Prostate gland (tissue), 2 donors: ENCODE measurements around the gene JARID2.

Source experiments
- POLR2A ChIP-seq: fragments of 450-650 bp; IDR thresholded peaks from one replicate; pipeline ENCODE4 v1.6.1; 2016; ENCODE audit warnings: antibody characterized with exemption, mild to moderate bottlenecking
- POLR2AphosphoS5 ChIP-seq: sonication (generic); formaldehyde crosslinking; IDR thresholded peaks from one replicate; pipeline ENCODE4 v1.6.1; 2017; ENCODE audit warnings: antibody characterized with exemption
- TF ChIP-seq, protein P1 (sequence below), 4 experiments: fragments of 200-600 bp in 2 of 4; fragments of 450-650 bp in 2 of 4; sonication (generic) in 2 of 4; IDR thresholded peaks; 1 replicate in 3 of 4; 2 replicates in 1 of 4; pipeline ENCODE4 v1.5.1; 2016 to 2019; ENCODE audit warnings: antibody characterized with exemption in 4 of 4, mild to moderate bottlenecking in 2 of 4, moderate library complexity in 2 of 4

DNA sequence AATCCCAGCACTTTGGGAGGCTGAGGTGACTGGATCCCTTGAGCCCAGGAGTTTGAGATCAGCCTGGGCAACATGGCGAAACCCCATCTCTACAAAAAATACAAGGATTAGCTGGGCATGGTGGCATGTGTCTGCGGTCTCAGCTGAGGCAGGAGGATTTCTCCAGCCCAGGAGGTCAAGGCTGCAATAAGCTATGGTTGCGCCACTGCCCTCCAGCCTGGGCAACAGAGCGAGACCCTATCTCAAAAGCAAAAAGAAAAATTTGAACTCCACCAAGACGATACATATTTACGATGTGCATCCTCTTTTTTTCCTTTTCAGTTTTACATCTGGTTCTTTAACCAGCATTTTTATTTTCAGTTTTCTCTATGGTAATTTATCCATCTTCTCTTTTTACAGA lies 162.1 kb downstream of the JARID2 start:
- TF ChIP-seq POLR2A = no peak
- TF ChIP-seq, protein P1, sequence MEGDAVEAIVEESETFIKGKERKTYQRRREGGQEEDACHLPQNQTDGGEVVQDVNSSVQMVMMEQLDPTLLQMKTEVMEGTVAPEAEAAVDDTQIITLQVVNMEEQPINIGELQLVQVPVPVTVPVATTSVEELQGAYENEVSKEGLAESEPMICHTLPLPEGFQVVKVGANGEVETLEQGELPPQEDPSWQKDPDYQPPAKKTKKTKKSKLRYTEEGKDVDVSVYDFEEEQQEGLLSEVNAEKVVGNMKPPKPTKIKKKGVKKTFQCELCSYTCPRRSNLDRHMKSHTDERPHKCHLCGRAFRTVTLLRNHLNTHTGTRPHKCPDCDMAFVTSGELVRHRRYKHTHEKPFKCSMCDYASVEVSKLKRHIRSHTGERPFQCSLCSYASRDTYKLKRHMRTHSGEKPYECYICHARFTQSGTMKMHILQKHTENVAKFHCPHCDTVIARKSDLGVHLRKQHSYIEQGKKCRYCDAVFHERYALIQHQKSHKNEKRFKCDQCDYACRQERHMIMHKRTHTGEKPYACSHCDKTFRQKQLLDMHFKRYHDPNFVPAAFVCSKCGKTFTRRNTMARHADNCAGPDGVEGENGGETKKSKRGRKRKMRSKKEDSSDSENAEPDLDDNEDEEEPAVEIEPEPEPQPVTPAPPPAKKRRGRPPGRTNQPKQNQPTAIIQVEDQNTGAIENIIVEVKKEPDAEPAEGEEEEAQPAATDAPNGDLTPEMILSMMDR (IDR thresholded peaks at IDR 0.05) = no peak
- TF ChIP-seq POLR2AphosphoS5 = no peak
